Endothelial cell of umbilical vein (primary cell): ENCODE results near the gene HTT.

ENCODE experiments used
- EZH2 ChIP-seq: IDR thresholded peaks from 2 replicates; pipeline ENCODE4 v1.6.1; 2012; ENCODE audit warnings: borderline replicate concordance, low read depth, mild to moderate bottlenecking, moderate library complexity, low read length, inconsistent platforms; ENCODE audit not compliant: severe bottlenecking
- GATA2 ChIP-seq: IDR thresholded peaks from 2 replicates; pipeline ENCODE4 v1.7.0; 2011; ENCODE audit warnings: low read depth, mild to moderate bottlenecking, moderate library complexity, mixed read lengths, low read length; ENCODE audit not compliant: insufficient read length, insufficient read depth
- JUN ChIP-seq: IDR thresholded peaks from 2 replicates; pipeline ENCODE4 v1.6.1; 2011; ENCODE audit warnings: borderline replicate concordance, low read depth; ENCODE audit not compliant: insufficient read length, insufficient read depth
- MYC ChIP-seq: IDR thresholded peaks from one replicate; pipeline ENCODE4 v1.6.1; 2011; ENCODE audit warnings: mild to moderate bottlenecking, low read depth, low read length
- POLR2A ChIP-seq: IDR thresholded peaks from 2 replicates; pipeline ENCODE4 v1.6.1; 2012; ENCODE audit warnings: low read depth, mild to moderate bottlenecking, control low read depth, low read length
- POLR2AphosphoS5 ChIP-seq: IDR thresholded peaks from 2 replicates; pipeline ENCODE4 v1.6.1; 2012; ENCODE audit warnings: low read depth, mild to moderate bottlenecking, control low read depth, low read length, moderate library complexity; ENCODE audit not compliant: insufficient read depth
- TF ChIP-seq, protein P1 (sequence below): IDR thresholded peaks from 2 replicates; pipeline ENCODE4 v1.6.1; 2011; ENCODE audit not compliant: insufficient read depth, insufficient read length
- TF ChIP-seq, protein P2 (sequence below), 2 donors: IDR thresholded peaks; 1 replicate in 1 of 2; 2 replicates in 1 of 2; pipeline ENCODE4 v1.5.1; 2011; ENCODE audit warnings: low read length in 2 of 2, mild to moderate bottlenecking in 2 of 2, moderate library complexity in 2 of 2, control low read depth in 1 of 2, inconsistent platforms in 1 of 2, low read depth in 1 of 2; ENCODE audit not compliant: insufficient read depth in 1 of 2; ENCODE audit errors: extremely low read depth in 1 of 2

DNA sequence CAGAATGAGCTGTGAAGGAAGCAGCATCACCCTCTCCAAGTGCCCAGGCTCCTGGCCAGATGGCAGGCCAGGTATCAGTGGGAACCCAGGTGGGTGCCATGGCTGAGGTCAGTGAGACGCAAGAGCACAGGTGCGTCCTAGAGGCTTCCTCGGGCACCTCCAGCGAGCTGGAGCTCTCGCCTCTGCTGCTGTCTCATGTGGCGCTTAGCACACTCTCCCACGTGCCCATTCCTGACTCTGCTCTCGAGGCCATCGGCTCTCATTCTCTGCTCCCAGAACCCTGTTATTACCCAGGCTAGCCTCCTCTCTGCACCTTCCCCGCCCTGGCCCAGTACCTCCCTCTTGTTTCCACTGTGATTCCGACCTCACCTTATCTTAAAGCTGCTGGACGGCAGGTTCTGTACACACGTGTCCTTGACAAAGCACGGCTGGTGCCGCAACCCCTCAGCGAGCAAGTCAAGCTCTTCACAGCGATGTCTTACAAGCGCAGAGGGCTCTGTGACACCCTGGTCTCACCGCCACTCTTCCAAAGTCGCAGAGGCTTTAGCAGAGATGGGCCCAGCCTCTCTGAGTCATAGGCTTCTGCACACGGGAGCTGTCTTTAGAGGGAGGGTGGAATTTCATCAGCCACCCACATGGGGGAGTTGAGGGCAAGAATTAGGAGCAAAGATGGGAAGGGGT is 159.1 kb downstream of the HTT start:
- TF ChIP-seq, protein P1, sequence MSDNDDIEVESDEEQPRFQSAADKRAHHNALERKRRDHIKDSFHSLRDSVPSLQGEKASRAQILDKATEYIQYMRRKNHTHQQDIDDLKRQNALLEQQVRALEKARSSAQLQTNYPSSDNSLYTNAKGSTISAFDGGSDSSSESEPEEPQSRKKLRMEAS, result no peak
- TF ChIP-seq, protein P2, sequence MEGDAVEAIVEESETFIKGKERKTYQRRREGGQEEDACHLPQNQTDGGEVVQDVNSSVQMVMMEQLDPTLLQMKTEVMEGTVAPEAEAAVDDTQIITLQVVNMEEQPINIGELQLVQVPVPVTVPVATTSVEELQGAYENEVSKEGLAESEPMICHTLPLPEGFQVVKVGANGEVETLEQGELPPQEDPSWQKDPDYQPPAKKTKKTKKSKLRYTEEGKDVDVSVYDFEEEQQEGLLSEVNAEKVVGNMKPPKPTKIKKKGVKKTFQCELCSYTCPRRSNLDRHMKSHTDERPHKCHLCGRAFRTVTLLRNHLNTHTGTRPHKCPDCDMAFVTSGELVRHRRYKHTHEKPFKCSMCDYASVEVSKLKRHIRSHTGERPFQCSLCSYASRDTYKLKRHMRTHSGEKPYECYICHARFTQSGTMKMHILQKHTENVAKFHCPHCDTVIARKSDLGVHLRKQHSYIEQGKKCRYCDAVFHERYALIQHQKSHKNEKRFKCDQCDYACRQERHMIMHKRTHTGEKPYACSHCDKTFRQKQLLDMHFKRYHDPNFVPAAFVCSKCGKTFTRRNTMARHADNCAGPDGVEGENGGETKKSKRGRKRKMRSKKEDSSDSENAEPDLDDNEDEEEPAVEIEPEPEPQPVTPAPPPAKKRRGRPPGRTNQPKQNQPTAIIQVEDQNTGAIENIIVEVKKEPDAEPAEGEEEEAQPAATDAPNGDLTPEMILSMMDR (IDR thresholded peaks at IDR 0.05; ENCODE audit: extremely low read depth in 1 of 2, insufficient read depth in 1 of 2, low read depth in 1 of 2, low read length in 2 of 2), result no peak
- no peak for TF ChIP-seq POLR2AphosphoS5
- no peak for TF ChIP-seq MYC
- TF ChIP-seq POLR2A, result no peak
- TF ChIP-seq EZH2, result no peak
- TF ChIP-seq GATA2, result no peak
- no peak for TF ChIP-seq JUN
